ENCODE results near the gene MYO10.

The MYO10 gene

DNA sequence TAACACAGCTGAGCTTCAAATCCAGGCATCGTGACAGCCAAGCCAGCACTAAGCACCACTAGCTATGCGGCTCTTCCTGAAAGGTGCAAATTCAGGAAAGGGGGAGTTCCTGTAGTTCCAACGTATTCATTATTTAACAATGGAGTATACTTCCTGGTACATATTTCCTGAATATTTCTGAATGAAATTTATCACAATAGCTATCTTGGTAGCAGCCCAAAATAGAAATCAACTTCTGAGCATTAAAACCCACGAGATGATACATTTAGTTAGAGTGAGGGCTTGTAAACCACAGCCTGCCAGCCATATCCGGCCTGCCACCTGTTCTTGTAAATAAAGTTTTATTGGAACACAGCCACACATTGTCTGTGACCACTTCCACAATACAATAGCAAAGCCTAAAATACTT lies 209.5 kb downstream of the MYO10 start:
- no peak overlapping the region for H3K4me3 ChIP-seq (ENCODE audit: low read depth, low read length)
- H3K9me3 ChIP-seq (ENCODE audit: control insufficient read depth, low read length) = no peaks in the 10 kb centered on the region
- no peaks in the 10 kb centered on the region for H3K36me3 ChIP-seq (ENCODE audit: control insufficient read depth, insufficient read depth, low read length)

DNA sequence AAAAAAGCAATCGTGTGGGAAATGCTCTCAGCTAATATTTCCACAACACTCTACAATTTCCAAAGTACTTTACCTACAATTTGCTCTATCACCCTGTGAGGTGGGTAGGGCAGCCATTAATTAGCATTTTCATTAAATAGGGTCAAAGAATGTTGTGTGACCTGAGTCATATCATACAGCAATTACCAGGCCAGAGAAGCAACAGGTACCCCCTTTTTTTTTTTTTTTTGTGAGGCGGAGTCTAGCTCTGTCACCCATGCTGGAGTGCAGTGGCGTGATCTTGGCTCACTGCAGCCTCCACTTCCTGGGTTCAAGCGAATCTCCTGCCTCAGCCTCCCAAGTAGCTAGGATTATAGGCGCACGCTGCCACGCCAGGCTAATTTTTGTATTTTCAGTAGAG lies 210.5 kb downstream of the MYO10 start:
- Histone ChIP-seq H3K79me2 (no peaks in the 10 kb centered on the region), H3K9ac (no peak overlapping the region), H3K4me2 (ENCODE audit: low read length) (no peak overlapping the region), H3K36me3 (ENCODE audit: control insufficient read depth, insufficient read depth, low read length) (no peaks in the 10 kb centered on the region), H2AFZ (no peak overlapping the region), H3K27ac (no peak overlapping the region), H3K4me3 (ENCODE audit: low read depth, low read length) (no peak overlapping the region), H3K9me3 (ENCODE audit: control insufficient read depth, low read length) (no peaks in the 10 kb centered on the region), H3K4me1 (no peaks in the 10 kb centered on the region), H3K27me3 (ENCODE audit: control insufficient read depth, insufficient read depth, low read length) (no peaks in the 10 kb centered on the region)
- no peak for TF ChIP-seq CTCF (IDR thresholded peaks at IDR 0.05)

More for the DNA sequence above, 209.5 kb downstream of the MYO10 start:
- H3K27ac ChIP-seq = no peak overlapping the region
- H3K79me2 ChIP-seq = no peaks in the 10 kb centered on the region
- H3K27me3 ChIP-seq (ENCODE audit: control insufficient read depth, insufficient read depth, low read length) = no peaks in the 10 kb centered on the region
- TF ChIP-seq CTCF (IDR thresholded peaks at IDR 0.05) = no peak
- no peak overlapping the region for H3K4me2 ChIP-seq (ENCODE audit: low read length)
- no peak overlapping the region for H3K9ac ChIP-seq
- no peaks in the 10 kb centered on the region for H3K4me1 ChIP-seq
- H2AFZ ChIP-seq = no peak overlapping the region

DNA sequence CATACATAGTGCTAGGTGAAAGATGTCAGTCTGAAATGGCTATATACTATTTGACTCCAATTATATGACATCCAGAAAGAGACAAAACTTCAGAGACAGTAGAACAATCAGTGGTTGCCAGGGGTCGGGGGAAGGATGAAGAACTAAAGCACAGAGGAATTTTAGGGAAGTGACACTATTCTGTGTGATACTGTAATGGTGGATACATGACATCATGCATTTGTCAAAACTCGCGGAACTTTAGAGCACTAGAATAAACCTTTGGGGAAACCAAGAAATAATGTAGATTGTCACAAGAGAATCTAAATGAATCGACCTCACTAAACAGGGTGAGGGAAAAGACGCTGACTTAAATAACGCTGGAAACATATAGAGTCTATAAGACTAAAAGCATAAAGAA lies 212.3 kb downstream of the MYO10 start:
- Histone ChIP-seq H3K9ac (no peak overlapping the region), H3K27me3 (ENCODE audit: control insufficient read depth, insufficient read depth, low read length) (no peaks in the 10 kb centered on the region), H3K36me3 (ENCODE audit: control insufficient read depth, insufficient read depth, low read length) (no peaks in the 10 kb centered on the region), H3K27ac (no peak overlapping the region), H3K79me2 (no peaks in the 10 kb centered on the region), H3K4me1 (no peaks in the 10 kb centered on the region), H3K9me3 (ENCODE audit: control insufficient read depth, low read length) (no peaks in the 10 kb centered on the region), H3K4me3 (ENCODE audit: low read depth, low read length) (no peak overlapping the region), H3K4me2 (ENCODE audit: low read length) (no peak overlapping the region), H2AFZ (no peak overlapping the region)
- no peak for TF ChIP-seq CTCF (IDR thresholded peaks at IDR 0.05)

- no peak for TF ChIP-seq CTCF (IDR thresholded peaks at IDR 0.05)
- Histone ChIP-seq H3K9ac (no peak overlapping the region), H3K36me3 (ENCODE audit: control insufficient read depth, insufficient read depth, low read length) (no peaks in the 10 kb centered on the region), H3K4me3 (ENCODE audit: low read depth, low read length) (no peak overlapping the region), H3K4me2 (ENCODE audit: low read length) (no peak overlapping the region), H3K27ac (no peak overlapping the region), H3K4me1 (no peaks in the 10 kb centered on the region), H3K9me3 (ENCODE audit: control insufficient read depth, low read length) (no peaks in the 10 kb centered on the region), H2AFZ (no peak overlapping the region), H3K79me2 (no peaks in the 10 kb centered on the region), H3K27me3 (ENCODE audit: control insufficient read depth, insufficient read depth, low read length) (no peaks in the 10 kb centered on the region)
These were observed 214.0 kb downstream of the MYO10 start for GRCh38 chr5:16722097-16722495.
